GM18870 (cell line): Measurements from ENCODE around the gene NAT16.
"Not testable (repeated sequence)": the region's sequence is repeated elsewhere in the genome, so short reads cannot be mapped to it uniquely, and the experiment has no call there.

Experiments used
- ATAC-seq: cut with Tn5 transposase; IDR thresholded peaks from one replicate; pipeline ENCODE4 v1.9.1; 2021; ENCODE audit warnings: moderate library complexity; ENCODE audit not compliant: unreplicated experiment

NAT16 gene

GRCh38 chr7:101129603-101130117, 50.4 kb downstream of the NAT16 start:
- no peak for ATAC-seq

GRCh38 chr7:101128040-101128834, 51.9 kb downstream of the NAT16 start:
- no peak for ATAC-seq

GRCh38 chr7:101127460-101128039, 52.5 kb downstream of the NAT16 start:
- no peak for ATAC-seq

- no peak for ATAC-seq
Observed at GRCh38 chr7:101126651-101127459, 53.2 kb downstream of the NAT16 start, which contains the start of gene SERPINE1. SERPINE1 (plus strand) TSS chr7:101127104; CDS start chr7:101128394, 1,290 bp downstream.

- ATAC-seq: no peak
Observed at GRCh38 chr7:101125989-101126650, 54.0 kb downstream of the NAT16 start.

GRCh38 chr7:101124376-101125056, 55.6 kb downstream of the NAT16 start:
- no peak for ATAC-seq

GRCh38 chr7:101123703-101124068, 56.4 kb downstream of the NAT16 start:
- no peak for ATAC-seq

GRCh38 chr7:101122933-101123702, 57.0 kb downstream of the NAT16 start:
- no peak for ATAC-seq

GRCh38 chr7:101121991-101122932, 57.8 kb downstream of the NAT16 start:
- ATAC-seq: no peak

- not testable (repeated sequence) for ATAC-seq
Observed at GRCh38 chr7:101121631-101121990, 58.5 kb downstream of the NAT16 start.
